Measurements from ENCODE around the gene CDC45. TPM values are rescaled to one million over a fixed set of nuclear protein-coding genes. Genes with fewer than 3 reads are reported as not detected.

Gene CDC45
- total RNA-seq, 1 experiment from 2014 or later: 44.6 TPM

GRCh38 chr22:19503367-19503766, 23.6 kb downstream of the CDC45 start:
- no peaks in the 10 kb centered on the region for H3K27me3 Mint-ChIP-seq (ENCODE audit: insufficient read depth, unreplicated experiment)
- no peaks in the 10 kb centered on the region for H3K4me1 Mint-ChIP-seq (ENCODE audit: low read depth, unreplicated experiment)
- Histone ChIP-seq H3K9me3 (no peaks in the 10 kb centered on the region), H3K27me3 (replicated peaks; ENCODE audit: control insufficient read depth, insufficient read depth, low read length) (no peaks in the 10 kb centered on the region), H3K4me3 (ENCODE audit: low read depth, low read length) (no peak overlapping the region), H3K36me3 (ENCODE audit: control insufficient read depth, insufficient read depth, low read length) (no peaks in the 10 kb centered on the region), H3K4me1 (no peaks in the 10 kb centered on the region)
- H3K36me3 Mint-ChIP-seq (ENCODE audit: insufficient read depth, unreplicated experiment): peaks cover 23% of the 10 kb centered on the region
- H3K27ac Mint-ChIP-seq (ENCODE audit: unreplicated experiment): no peak overlapping the region
- no peak for TF ChIP-seq CTCF (IDR thresholded peaks at IDR 0.05; ENCODE audit: insufficient read depth in 1 of 2, low read depth in 1 of 2, low read length in 1 of 2, severe bottlenecking in 1 of 2, unreplicated experiment in 1 of 2)
- POLR2A ChIA-PET: no interaction called here
- no peaks in the 10 kb centered on the region for H3K9me3 Mint-ChIP-seq (ENCODE audit: unreplicated experiment)
- no peak overlapping the region for H3K4me3 Mint-ChIP-seq (ENCODE audit: unreplicated experiment)
- intact Hi-C loops (cut with micrococcal nuclease; ENCODE audit: unreplicated experiment): no loop called here
- no TSS peak for BruUV-seq (replicated peaks)
- DNase-seq: no peak
- CTCF ChIA-PET: interaction anchor here (1.2 kb wide), 1 partner anchor 127 kb away, joined by 6 read pairs; no protein-coding TSS in a partner anchor

- CTCF ChIA-PET: no interaction called here
- intact Hi-C loops (cut with micrococcal nuclease; ENCODE audit: unreplicated experiment): no loop called here
- H3K27me3 Mint-ChIP-seq (ENCODE audit: insufficient read depth, unreplicated experiment): no peaks in the 10 kb centered on the region
- peaks cover 23% of the 10 kb centered on the region for H3K36me3 Mint-ChIP-seq (ENCODE audit: insufficient read depth, unreplicated experiment)
- POLR2A ChIA-PET: no interaction called here
- TF ChIP-seq CTCF (IDR thresholded peaks at IDR 0.05; ENCODE audit: insufficient read depth in 1 of 2, low read depth in 1 of 2, low read length in 1 of 2, severe bottlenecking in 1 of 2, unreplicated experiment in 1 of 2): peak in 1 of 2 experiments; percentile 20
- no peaks in the 10 kb centered on the region for H3K9me3 Mint-ChIP-seq (ENCODE audit: unreplicated experiment)
- no TSS peak for BruUV-seq (replicated peaks)
- H3K4me3 Mint-ChIP-seq (ENCODE audit: unreplicated experiment): no peak overlapping the region
- Histone ChIP-seq H3K9me3 (no peaks in the 10 kb centered on the region), H3K4me1 (no peaks in the 10 kb centered on the region), H3K4me3 (ENCODE audit: low read depth, low read length) (no peak overlapping the region), H3K36me3 (ENCODE audit: control insufficient read depth, insufficient read depth, low read length) (no peaks in the 10 kb centered on the region), H3K27me3 (replicated peaks; ENCODE audit: control insufficient read depth, insufficient read depth, low read length) (no peaks in the 10 kb centered on the region)
- DNase-seq: peak in 1 of 2 experiments; percentile 41
- H3K27ac Mint-ChIP-seq (ENCODE audit: unreplicated experiment): no peak overlapping the region
- no peaks in the 10 kb centered on the region for H3K4me1 Mint-ChIP-seq (ENCODE audit: low read depth, unreplicated experiment)
Observed at GRCh38 chr22:19503869-19504268, 24.1 kb downstream of the CDC45 start.

GRCh38 chr22:19504900-19505734, 25.4 kb downstream of the CDC45 start:
- no TSS peak for BruUV-seq (replicated peaks)
- POLR2A ChIA-PET: interaction anchor here (0.8 kb wide), 1 partner anchor 25 kb away, joined by 7 read pairs; the partner anchor contains the start of gene CDC45
- Mint-ChIP-seq H3K36me3 (ENCODE audit: insufficient read depth, unreplicated experiment) (peaks cover 23% of the 10 kb centered on the region), H3K9me3 (ENCODE audit: unreplicated experiment) (no peaks in the 10 kb centered on the region), H3K27ac (ENCODE audit: unreplicated experiment) (no peak overlapping the region), H3K4me3 (ENCODE audit: unreplicated experiment) (no peak overlapping the region), H3K4me1 (ENCODE audit: low read depth, unreplicated experiment) (no peaks in the 10 kb centered on the region), H3K27me3 (ENCODE audit: insufficient read depth, unreplicated experiment) (no peaks in the 10 kb centered on the region)
- Histone ChIP-seq H3K9me3 (no peaks in the 10 kb centered on the region), H3K36me3 (ENCODE audit: control insufficient read depth, insufficient read depth, low read length) (no peaks in the 10 kb centered on the region), H3K4me1 (no peaks in the 10 kb centered on the region), H3K4me3 (ENCODE audit: low read depth, low read length) (no peak overlapping the region), H3K27me3 (replicated peaks; ENCODE audit: control insufficient read depth, insufficient read depth, low read length) (no peaks in the 10 kb centered on the region)
- DNase-seq: no peak
- TF ChIP-seq CTCF (IDR thresholded peaks at IDR 0.05; ENCODE audit: insufficient read depth in 1 of 2, low read depth in 1 of 2, low read length in 1 of 2, severe bottlenecking in 1 of 2, unreplicated experiment in 1 of 2): no peak
- intact Hi-C loops (cut with micrococcal nuclease; ENCODE audit: unreplicated experiment): no loop called here
- CTCF ChIA-PET: interaction anchor here (0.6 kb wide), 1 partner anchor 192 kb away, joined by 4 read pairs; no protein-coding TSS in a partner anchor
